BE2C (cell line): ENCODE data around the gene PDE8A.

ENCODE experiments used
- DNase-seq: peaks from one replicate; pipeline ENCODE4 v3.0.0-alpha.2; 2020
- H3K27me3 ChIP-seq: fragments of 250-450 bp; sonication (Bioruptor Pico); 2 replicates; pipeline ENCODE4 v1.5.1; 2020; ENCODE audit warnings: mild to moderate bottlenecking
- H3K36me3 ChIP-seq: fragments of 250-450 bp; sonication (Bioruptor Pico); 2 replicates; pipeline ENCODE4 v1.5.1; 2020; ENCODE audit warnings: mild to moderate bottlenecking
- H3K4me1 ChIP-seq: fragments of 250-450 bp; sonication (Bioruptor Pico); 2 replicates; pipeline ENCODE4 v1.5.1; 2020
- H3K4me3 ChIP-seq: 2 replicates; pipeline ENCODE4 v1.5.1; 2011; ENCODE audit warnings: low read depth, low read length
- H3K9me3 ChIP-seq: fragments of 250-450 bp; sonication (Bioruptor Pico); 2 replicates; pipeline ENCODE4 v1.5.1; 2020
- TF ChIP-seq, protein P1 (sequence below): IDR thresholded peaks from 2 replicates; pipeline ENCODE4 v1.5.1; 2012; ENCODE audit warnings: mild to moderate bottlenecking, low read depth, low read length

The PDE8A gene

DNA sequence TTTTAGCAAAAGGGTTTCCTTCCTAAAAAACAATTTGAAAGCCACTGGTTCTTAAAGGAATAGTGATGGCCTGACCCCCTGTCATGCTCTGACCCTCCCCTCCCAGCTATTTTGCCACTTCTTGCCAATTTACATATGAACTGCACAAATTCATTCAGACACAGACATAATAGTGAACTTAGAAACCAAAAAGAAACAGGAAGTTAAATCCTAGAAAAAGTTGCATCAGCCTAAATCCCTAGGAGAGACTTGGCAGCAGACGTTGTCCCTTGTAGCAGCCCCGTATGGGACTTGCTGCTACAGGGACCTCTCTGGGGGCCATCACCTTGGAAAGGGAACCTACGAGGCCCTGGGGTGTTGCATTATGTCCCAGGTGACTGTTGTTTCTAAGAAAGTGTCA lies 14.3 kb upstream of the PDE8A start:
- no peaks in the 10 kb centered on the region for H3K4me1 ChIP-seq
- no peaks in the 10 kb centered on the region for H3K36me3 ChIP-seq
- H3K27me3 ChIP-seq, result no peaks in the 10 kb centered on the region
- H3K9me3 ChIP-seq, result no peaks in the 10 kb centered on the region; the same call in 1 of the 2 replicates
- no peak for DNase-seq
- TF ChIP-seq, protein P1, sequence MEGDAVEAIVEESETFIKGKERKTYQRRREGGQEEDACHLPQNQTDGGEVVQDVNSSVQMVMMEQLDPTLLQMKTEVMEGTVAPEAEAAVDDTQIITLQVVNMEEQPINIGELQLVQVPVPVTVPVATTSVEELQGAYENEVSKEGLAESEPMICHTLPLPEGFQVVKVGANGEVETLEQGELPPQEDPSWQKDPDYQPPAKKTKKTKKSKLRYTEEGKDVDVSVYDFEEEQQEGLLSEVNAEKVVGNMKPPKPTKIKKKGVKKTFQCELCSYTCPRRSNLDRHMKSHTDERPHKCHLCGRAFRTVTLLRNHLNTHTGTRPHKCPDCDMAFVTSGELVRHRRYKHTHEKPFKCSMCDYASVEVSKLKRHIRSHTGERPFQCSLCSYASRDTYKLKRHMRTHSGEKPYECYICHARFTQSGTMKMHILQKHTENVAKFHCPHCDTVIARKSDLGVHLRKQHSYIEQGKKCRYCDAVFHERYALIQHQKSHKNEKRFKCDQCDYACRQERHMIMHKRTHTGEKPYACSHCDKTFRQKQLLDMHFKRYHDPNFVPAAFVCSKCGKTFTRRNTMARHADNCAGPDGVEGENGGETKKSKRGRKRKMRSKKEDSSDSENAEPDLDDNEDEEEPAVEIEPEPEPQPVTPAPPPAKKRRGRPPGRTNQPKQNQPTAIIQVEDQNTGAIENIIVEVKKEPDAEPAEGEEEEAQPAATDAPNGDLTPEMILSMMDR, result no peak
- no peak overlapping the region for H3K4me3 ChIP-seq

DNA sequence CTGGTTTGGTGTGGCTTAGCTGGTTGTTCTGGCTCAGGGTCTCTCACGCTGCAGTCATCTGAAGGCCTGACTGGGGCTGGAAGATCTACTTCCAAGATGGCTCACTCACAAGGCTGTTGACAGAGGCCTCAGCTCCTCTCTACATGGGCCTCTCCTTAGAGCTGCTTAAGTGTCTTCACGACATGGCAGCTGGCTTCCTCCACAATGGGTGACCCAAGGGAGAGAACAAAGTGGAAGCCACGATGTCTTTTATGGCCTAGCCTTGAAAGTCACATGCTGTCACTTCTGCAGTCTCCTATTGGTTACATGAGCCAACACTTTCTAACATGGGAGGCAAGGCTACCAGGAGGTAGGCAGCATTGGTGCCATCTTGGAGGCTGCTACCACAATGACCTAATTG lies 13.4 kb upstream of the PDE8A start:
- no peak for DNase-seq
- no peaks in the 10 kb centered on the region; the same call in 1 of the 2 replicates for H3K9me3 ChIP-seq
- H3K36me3 ChIP-seq, result no peaks in the 10 kb centered on the region
- no peaks in the 10 kb centered on the region for H3K4me1 ChIP-seq
- H3K27me3 ChIP-seq, result no peaks in the 10 kb centered on the region
- TF ChIP-seq, protein P1, result no peak
- no peak overlapping the region for H3K4me3 ChIP-seq

DNA sequence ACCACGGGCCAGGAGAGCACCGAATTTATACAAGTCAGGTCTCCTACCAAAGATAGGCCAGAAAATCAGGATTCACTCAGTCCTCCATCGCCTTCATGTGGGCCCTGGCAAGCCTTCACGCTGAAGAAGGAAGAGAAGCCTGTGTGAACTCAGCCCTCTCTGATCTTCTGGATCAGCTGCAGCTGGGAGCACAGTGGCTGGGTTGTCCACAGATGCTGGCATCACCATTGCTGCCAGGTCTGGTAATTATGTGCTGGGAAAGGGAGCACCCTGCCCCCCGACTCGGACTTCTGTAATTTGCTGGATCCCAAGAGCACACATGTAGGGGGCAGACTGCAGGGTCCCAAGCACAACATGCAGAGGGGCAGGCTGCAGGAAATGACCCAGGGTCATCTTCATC lies 12.4 kb upstream of the PDE8A start:
- H3K4me3 ChIP-seq, result no peak overlapping the region
- TF ChIP-seq, protein P1, result no peak
- no peaks in the 10 kb centered on the region for H3K36me3 ChIP-seq
- no peaks in the 10 kb centered on the region; the same call in 1 of the 2 replicates for H3K9me3 ChIP-seq
- DNase-seq, result no peak
- H3K4me1 ChIP-seq, result no peaks in the 10 kb centered on the region
- no peaks in the 10 kb centered on the region for H3K27me3 ChIP-seq

DNA sequence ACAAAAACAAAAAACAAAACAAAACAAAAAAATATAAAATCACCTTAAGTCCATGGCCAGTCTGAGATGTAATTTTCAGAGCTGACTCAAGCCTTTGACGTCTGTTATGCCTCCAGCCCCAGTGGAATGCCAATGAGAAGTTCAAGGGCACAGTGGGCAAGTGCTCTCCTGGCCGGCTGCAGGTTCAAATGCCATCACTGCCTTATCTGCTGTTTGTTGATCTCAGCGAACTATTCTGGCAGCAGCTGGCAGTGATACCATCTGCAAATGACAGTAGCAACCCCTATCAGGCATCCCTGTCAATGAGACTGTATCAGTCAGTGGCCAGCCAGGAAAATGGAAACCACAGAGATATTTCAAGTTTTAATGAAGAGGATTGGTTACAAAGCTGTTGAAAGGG lies 10.8 kb upstream of the PDE8A start:
- no peak for DNase-seq
- no peaks in the 10 kb centered on the region for H3K27me3 ChIP-seq
- no peak overlapping the region for H3K4me3 ChIP-seq
- H3K36me3 ChIP-seq, result no peaks in the 10 kb centered on the region
- TF ChIP-seq, protein P1, result no peak
- H3K9me3 ChIP-seq, result no peaks in the 10 kb centered on the region
- H3K4me1 ChIP-seq, result no peaks in the 10 kb centered on the region

DNA sequence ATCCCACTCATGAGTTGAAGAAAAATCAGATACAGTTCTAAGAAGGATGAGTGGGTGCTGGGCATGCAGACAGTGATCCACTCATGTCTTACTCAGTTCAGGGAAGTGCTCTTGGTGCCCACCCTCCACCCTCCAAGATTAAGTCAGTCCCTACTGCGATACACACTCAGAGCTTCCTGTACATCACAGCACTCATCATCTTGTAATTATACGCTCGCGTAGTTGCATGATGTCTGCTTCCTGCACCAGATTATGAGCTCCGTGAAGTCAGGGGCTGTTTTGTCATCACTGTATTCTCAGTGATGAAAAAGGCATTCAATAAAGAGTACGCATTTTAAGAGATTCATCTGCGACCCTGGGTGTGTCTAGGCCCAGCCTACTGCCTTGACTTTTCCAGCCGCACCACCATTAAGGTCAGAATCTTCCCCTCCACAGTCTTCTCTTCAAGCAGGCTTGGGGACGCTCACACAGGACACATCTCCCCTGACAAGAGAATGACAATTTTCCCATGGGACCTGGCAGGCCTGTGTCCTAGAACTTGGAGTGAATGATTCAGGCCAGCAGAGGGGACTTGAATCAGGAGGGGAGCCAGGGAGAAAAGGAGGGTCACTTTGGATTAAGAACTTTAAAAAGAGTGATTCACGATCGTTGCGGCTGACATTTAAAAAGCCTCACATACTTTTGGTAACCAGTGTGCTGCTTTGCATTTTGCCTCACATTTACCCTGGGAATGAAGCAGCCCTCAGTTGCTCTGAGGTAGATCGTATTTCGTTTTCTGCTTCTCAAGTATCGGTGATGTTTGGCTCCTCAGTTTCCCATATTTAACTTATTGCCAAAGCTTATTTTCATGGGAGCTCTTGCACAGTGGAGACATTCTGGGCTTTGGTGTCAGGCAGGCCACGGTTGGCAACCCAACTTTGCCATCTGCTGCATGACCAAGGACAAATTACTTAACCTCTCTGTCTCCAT lies 7.9 kb upstream of the PDE8A start:
- no peaks in the 10 kb centered on the region for H3K27me3 ChIP-seq
- H3K9me3 ChIP-seq, result no peaks in the 10 kb centered on the region
- no peak for DNase-seq
- no peaks in the 10 kb centered on the region for H3K4me1 ChIP-seq
- TF ChIP-seq, protein P1, result no peak
- H3K36me3 ChIP-seq, result no peaks in the 10 kb centered on the region
- no peak overlapping the region for H3K4me3 ChIP-seq

DNA sequence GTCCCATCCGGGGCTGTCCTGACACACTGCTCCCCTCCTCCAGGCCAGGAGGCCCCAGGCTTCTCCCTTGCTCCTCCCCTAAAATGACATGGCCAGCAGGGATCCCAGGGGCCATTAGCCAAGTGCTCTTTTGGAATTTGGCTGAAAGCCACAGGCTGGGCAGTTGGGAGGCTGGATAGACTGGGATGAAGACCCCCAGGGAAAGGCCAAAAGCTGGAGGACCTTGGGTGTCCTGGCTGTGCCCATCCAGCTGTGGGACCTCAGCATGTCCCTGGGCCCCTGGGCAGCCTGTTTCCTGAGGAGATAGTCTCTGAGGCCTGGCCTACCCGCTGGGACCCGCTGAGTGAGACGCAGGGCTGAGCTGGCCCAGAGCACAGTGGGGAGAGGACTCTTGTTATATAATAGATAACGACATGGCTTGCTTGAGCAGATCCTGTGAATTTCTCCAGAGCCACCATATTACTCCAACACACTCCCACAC lies 5.7 kb upstream of the PDE8A start:
- TF ChIP-seq, protein P1, result no peak
- no peak overlapping the region for H3K4me3 ChIP-seq
- no peak for DNase-seq
- no peaks in the 10 kb centered on the region for H3K27me3 ChIP-seq
- no peaks in the 10 kb centered on the region for H3K4me1 ChIP-seq
- no peaks in the 10 kb centered on the region for H3K9me3 ChIP-seq
- no peaks in the 10 kb centered on the region for H3K36me3 ChIP-seq
